Dendritic cell treated with granulocyte-macrophage colony-stimulating factor and Interleukin-4, amounts not matched to agents 40 ng/mL and 50 ng/mL, for 4 days (primary cell): ENCODE results near the gene ZNF584.
"Not testable (repeated sequence)": the region's sequence is repeated elsewhere in the genome, so short reads cannot be mapped to it uniquely, and the experiment has no call there.

Experiments used
- H3K27ac Mint-ChIP-seq: one replicate; pipeline ENCODE4 v1.8.0; 2022; ENCODE audit warnings: mild to moderate bottlenecking, mixed read lengths
- H3K27me3 Mint-ChIP-seq: one replicate; pipeline ENCODE4 v1.8.0; 2022; ENCODE audit warnings: mild to moderate bottlenecking, mixed read lengths
- H3K36me3 Mint-ChIP-seq: one replicate; pipeline ENCODE4 v1.8.0; 2022; ENCODE audit warnings: low read depth, mixed read lengths
- H3K4me1 Mint-ChIP-seq: one replicate; pipeline ENCODE4 v1.8.0; 2022; ENCODE audit warnings: low read depth, mixed read lengths
- H3K4me3 Mint-ChIP-seq: one replicate; pipeline ENCODE4 v1.8.0; 2022; ENCODE audit warnings: mild to moderate bottlenecking, moderate library complexity, mixed read lengths
- H3K9me3 Mint-ChIP-seq: one replicate; pipeline ENCODE4 v1.8.0; 2022; ENCODE audit warnings: mixed read lengths
- intact Hi-C: fragments of 100-400 bp; cut with micrococcal nuclease; formaldehyde crosslinking; loops from one replicate; pipeline ENCODE4 v1.15.0; 2022

The ZNF584 gene

GRCh38 chr19:58408152-58409009 is at the start of gene ZNF584:
Gene ZNF584 (plus strand): TSS chr19:58408649. CDS start chr19:58409148, 499 bp downstream.
- peak within 1 kb of the TSS; percentile 96 for H3K4me3 Mint-ChIP-seq
- peak within 1 kb of the TSS; percentile 88 for H3K27ac Mint-ChIP-seq
- no peaks in the 10 kb centered on the region for H3K27me3 Mint-ChIP-seq
- peaks cover 28% of the 10 kb centered on the region for H3K36me3 Mint-ChIP-seq
- no peaks in the 10 kb centered on the region for H3K9me3 Mint-ChIP-seq
- H3K4me1 Mint-ChIP-seq, result peaks cover 40% of the 10 kb centered on the region
- intact Hi-C loops, result loop anchor here (1.0 to 10.0 kb wide), 4 partner anchors 27 to 64 kb away; partner anchors contain the start of genes ZNF132 and ZNF837

- peaks cover 29% of the 10 kb centered on the region for H3K4me1 Mint-ChIP-seq
- no peaks in the 10 kb centered on the region for H3K9me3 Mint-ChIP-seq
- peaks cover 9% of the 10 kb centered on the region for H3K36me3 Mint-ChIP-seq
- peak overlapping the region; percentile 96 for H3K4me3 Mint-ChIP-seq
- intact Hi-C loops, result loop anchor here (1.0 to 2.0 kb wide), 4 partner anchors 19 to 57 kb away; partner anchors contain the start of genes ERVK3-1 and ZNF837
- peaks cover 17% of the 10 kb centered on the region for H3K27me3 Mint-ChIP-seq
- peak overlapping the region; percentile 98 for H3K27ac Mint-ChIP-seq
Observed at GRCh38 chr19:58361900-58362271, 46.6 kb upstream of the ZNF584 start.

- H3K4me1 Mint-ChIP-seq, result peaks cover 24% of the 10 kb centered on the region
- intact Hi-C loops, result loop anchor here (1.0 to 2.0 kb wide), 4 partner anchors 18 to 58 kb away; partner anchors contain the start of genes ERVK3-1 and ZNF837
- peak within 1 kb of the TSS; percentile 98 for H3K27ac Mint-ChIP-seq
- H3K27me3 Mint-ChIP-seq, result peaks cover 12% of the 10 kb centered on the region
- peak within 1 kb of the TSS; percentile 96 for H3K4me3 Mint-ChIP-seq
- H3K36me3 Mint-ChIP-seq, result peaks cover 9% of the 10 kb centered on the region
- no peaks in the 10 kb centered on the region for H3K9me3 Mint-ChIP-seq
Observed at GRCh38 chr19:58362272-58362994, 46.0 kb upstream of the ZNF584 start, which contains the start of gene ZNF497. Gene ZNF497 (minus strand): TSS chr19:58362751. CDS start chr19:58357635, 5,116 bp downstream.

GRCh38 chr19:58364146-58364545 is 44.3 kb upstream of the ZNF584 start:
- H3K27me3 Mint-ChIP-seq, result no peaks in the 10 kb centered on the region
- H3K4me1 Mint-ChIP-seq, result peaks cover 20% of the 10 kb centered on the region
- H3K9me3 Mint-ChIP-seq, result no peaks in the 10 kb centered on the region
- intact Hi-C loops, result no loop called here
- peaks cover 9% of the 10 kb centered on the region for H3K36me3 Mint-ChIP-seq
- peak overlapping the region; percentile 39 for H3K27ac Mint-ChIP-seq
- H3K4me3 Mint-ChIP-seq, result no peak overlapping the region

GRCh38 chr19:58366585-58367430 is 41.6 kb upstream of the ZNF584 start:
- H3K36me3 Mint-ChIP-seq, result peaks cover 7% of the 10 kb centered on the region
- no peak overlapping the region for H3K27ac Mint-ChIP-seq
- H3K9me3 Mint-ChIP-seq, result no peaks in the 10 kb centered on the region
- no peak overlapping the region for H3K4me3 Mint-ChIP-seq
- H3K27me3 Mint-ChIP-seq, result no peaks in the 10 kb centered on the region
- H3K4me1 Mint-ChIP-seq, result peaks cover 17% of the 10 kb centered on the region
- intact Hi-C loops, result no loop called here

- Mint-ChIP-seq H3K27ac (no peak overlapping the region), H3K9me3 (no peaks in the 10 kb centered on the region), H3K36me3 (no peaks in the 10 kb centered on the region), H3K27me3 (no peaks in the 10 kb centered on the region), H3K4me1 (peaks cover 9% of the 10 kb centered on the region), H3K4me3 (no peak overlapping the region)
- intact Hi-C loops, result no loop called here
Observed at GRCh38 chr19:58367698-58368454, 40.6 kb upstream of the ZNF584 start.

GRCh38 chr19:58368561-58369360 is 39.7 kb upstream of the ZNF584 start:
- intact Hi-C loops, result no loop called here
- Mint-ChIP-seq H3K27ac (no peak overlapping the region), H3K4me3 (no peak overlapping the region), H3K9me3 (no peaks in the 10 kb centered on the region), H3K36me3 (no peaks in the 10 kb centered on the region), H3K4me1 (peaks cover 6% of the 10 kb centered on the region), H3K27me3 (no peaks in the 10 kb centered on the region)

GRCh38 chr19:58372311-58373133 is 35.9 kb upstream of the ZNF584 start:
- H3K27me3 Mint-ChIP-seq, result no peaks in the 10 kb centered on the region
- H3K4me3 Mint-ChIP-seq, result no peak overlapping the region
- H3K36me3 Mint-ChIP-seq, result no peaks in the 10 kb centered on the region
- no peak overlapping the region for H3K27ac Mint-ChIP-seq
- intact Hi-C loops, result no loop called here
- H3K9me3 Mint-ChIP-seq, result no peaks in the 10 kb centered on the region
- no peaks in the 10 kb centered on the region for H3K4me1 Mint-ChIP-seq

GRCh38 chr19:58374200-58374599 is 34.2 kb upstream of the ZNF584 start:
- no peak overlapping the region for H3K27ac Mint-ChIP-seq
- H3K4me3 Mint-ChIP-seq, result no peak overlapping the region
- H3K4me1 Mint-ChIP-seq, result no peaks in the 10 kb centered on the region
- H3K27me3 Mint-ChIP-seq, result no peaks in the 10 kb centered on the region
- no peaks in the 10 kb centered on the region for H3K9me3 Mint-ChIP-seq
- no peaks in the 10 kb centered on the region for H3K36me3 Mint-ChIP-seq
- intact Hi-C loops, result no loop called here

- H3K9me3 Mint-ChIP-seq, H3K27ac Mint-ChIP-seq, H3K4me3 Mint-ChIP-seq, H3K27me3 Mint-ChIP-seq, intact Hi-C loops: not testable (repeated sequence)
- peaks cover 16% of the 10 kb centered on the region for H3K36me3 Mint-ChIP-seq
- peaks cover 13% of the 10 kb centered on the region for H3K4me1 Mint-ChIP-seq
Observed at GRCh38 chr19:58376724-58377123, 31.7 kb upstream of the ZNF584 start.

GRCh38 chr19:58379246-58379645 is 29.2 kb upstream of the ZNF584 start:
- Mint-ChIP-seq H3K36me3 (peaks cover 16% of the 10 kb centered on the region), H3K4me1 (peaks cover 20% of the 10 kb centered on the region), H3K27ac (no peak overlapping the region), H3K4me3 (no peak overlapping the region), H3K27me3 (no peaks in the 10 kb centered on the region), H3K9me3 (no peaks in the 10 kb centered on the region)
- intact Hi-C loops, result no loop called here
